Measurements from ENCODE around the gene RAC3. TPM values are rescaled to one million over a fixed set of nuclear protein-coding genes. Genes with fewer than 3 reads are reported as not detected.

Gene RAC3
- total RNA-seq, 4 donors from 2014 or later = 4.9 to 10.4 (median 7.0) TPM

DNA sequence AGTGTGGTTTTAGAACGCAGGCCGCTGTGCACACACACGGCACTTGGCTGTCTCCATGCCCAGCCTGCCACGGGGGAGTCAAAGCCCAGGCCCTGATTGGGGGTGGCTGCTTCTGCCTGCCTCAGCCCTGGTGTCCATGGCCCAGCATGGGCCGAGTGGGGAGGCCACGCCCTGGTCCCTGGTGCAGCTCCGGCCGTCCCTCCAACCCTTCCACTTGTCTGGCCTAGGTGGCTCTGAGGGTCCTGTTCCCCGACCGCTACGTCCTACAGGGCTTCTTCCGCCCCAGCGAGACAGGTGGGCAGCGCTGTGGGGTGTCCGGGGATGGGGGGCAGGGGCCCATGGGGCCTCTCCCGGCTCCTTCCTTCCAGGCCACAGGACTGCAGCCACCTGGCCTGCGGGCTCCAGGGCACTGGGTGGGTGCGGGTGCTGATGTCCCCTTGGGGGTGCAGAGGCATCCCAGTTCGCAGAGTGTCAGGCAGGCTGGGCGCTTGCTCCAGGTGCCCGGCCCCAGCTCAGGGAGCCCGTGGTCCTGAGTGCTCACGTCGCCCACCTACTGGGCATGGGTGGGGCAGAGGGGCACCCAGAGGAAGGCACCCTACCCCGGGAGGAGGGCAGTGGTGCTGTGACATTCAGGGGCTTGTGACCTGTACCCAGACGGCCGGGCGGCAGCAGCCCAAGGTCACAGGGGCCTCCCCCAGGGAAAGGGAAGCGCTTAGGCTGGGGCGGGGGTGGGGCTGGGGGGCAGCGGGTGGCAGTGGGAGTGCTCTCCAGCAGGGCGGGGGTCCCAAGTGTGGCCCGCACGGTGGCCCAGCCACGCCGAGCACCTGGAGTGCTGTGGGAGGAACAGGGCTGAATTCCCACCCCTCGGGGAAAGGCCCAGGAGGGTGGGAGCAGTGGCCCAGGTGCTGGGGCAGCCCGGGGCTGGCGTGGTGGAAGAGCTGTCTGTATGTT, 20.6 kb upstream of the RAC3 start:
- no peak for DNase-seq
- no peak overlapping the region for H3K4me3 ChIP-seq
- no peaks in the 10 kb centered on the region for H3K27me3 ChIP-seq
- H3K36me3 ChIP-seq = peaks cover 0 to 35% (median 0%) of the 10 kb centered on the region in 3 donors
- H3K9me3 ChIP-seq = no peaks in the 10 kb centered on the region
- no peak for TF ChIP-seq POLR2A (IDR thresholded peaks at IDR 0.05)
- TF ChIP-seq, protein P1, sequence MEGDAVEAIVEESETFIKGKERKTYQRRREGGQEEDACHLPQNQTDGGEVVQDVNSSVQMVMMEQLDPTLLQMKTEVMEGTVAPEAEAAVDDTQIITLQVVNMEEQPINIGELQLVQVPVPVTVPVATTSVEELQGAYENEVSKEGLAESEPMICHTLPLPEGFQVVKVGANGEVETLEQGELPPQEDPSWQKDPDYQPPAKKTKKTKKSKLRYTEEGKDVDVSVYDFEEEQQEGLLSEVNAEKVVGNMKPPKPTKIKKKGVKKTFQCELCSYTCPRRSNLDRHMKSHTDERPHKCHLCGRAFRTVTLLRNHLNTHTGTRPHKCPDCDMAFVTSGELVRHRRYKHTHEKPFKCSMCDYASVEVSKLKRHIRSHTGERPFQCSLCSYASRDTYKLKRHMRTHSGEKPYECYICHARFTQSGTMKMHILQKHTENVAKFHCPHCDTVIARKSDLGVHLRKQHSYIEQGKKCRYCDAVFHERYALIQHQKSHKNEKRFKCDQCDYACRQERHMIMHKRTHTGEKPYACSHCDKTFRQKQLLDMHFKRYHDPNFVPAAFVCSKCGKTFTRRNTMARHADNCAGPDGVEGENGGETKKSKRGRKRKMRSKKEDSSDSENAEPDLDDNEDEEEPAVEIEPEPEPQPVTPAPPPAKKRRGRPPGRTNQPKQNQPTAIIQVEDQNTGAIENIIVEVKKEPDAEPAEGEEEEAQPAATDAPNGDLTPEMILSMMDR (IDR thresholded peaks at IDR 0.05) = no peak
- 87 to 91% methylated on average over 4 to 15 of the region's 39 CpGs for WGBS, 2 donors
- intact Hi-C loops (cut with DNase I) = no loop called here
- H3K27ac ChIP-seq = no peak overlapping the region
- peaks cover 9 to 45% (median 16%) of the 10 kb centered on the region in 3 donors for H3K4me1 ChIP-seq

DNA sequence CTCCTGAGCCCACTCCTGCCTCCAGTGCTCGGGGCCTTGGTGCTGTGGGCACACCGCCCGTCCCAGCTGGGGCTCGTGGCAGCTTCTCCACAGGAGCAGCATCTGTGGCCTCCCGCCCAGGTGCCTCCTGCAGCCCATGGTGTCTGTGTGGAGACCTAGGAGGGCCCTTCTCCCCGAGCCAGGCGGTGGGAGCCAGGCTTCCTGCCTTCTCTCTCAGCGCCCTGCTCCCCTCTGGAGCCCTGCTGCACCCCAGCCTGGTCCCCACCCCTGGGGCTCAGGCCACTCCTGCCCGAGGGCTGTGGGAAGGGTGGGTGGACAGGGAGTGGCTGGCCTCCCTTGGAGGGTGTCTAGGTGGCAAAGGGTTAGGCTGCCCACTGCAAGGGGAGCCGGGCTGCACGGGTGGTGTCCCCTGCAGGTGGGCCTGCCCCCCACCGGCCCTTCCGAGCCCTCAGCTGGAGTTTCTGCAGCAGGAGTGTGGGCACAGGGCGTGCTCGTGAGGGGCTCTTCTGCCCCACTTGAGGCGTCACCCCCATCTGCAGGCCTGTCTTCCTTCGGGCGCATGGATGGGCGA, 19.8 kb upstream of the RAC3 start:
- intact Hi-C loops (cut with DNase I) = no loop called here
- WGBS, 2 donors = 81% methylated on average over 3 of the region's 19 CpGs; no CpG with 5 or more reads in 1 of the 2 donors

DNA sequence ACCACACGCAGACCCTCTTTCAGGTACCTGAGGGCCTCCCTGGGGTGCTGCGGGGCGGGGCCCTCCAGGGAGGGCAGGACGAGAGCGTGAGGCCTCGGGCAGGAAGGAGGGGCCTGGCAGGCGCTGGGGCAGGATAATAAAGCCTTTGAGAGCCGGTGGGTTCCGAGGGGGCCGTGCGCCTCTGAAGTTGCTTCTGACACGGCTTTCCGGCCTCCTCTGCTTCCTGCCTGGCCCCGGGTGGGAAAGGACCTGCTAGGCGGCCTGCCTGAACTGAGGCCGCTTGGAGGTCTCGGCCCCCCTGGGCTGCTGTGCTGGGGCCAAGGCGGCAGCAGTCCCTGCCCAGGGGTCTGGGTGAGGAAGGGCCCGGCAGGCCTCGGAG, 19.2 kb upstream of the RAC3 start:
- DNase-seq = no peak
- H3K27ac ChIP-seq = peak overlapping the region in 2 of 4 donors; percentile 34 to 61

More for the DNA sequence above, 19.8 kb upstream of the RAC3 start:
- no peak overlapping the region for H3K4me3 ChIP-seq
- H3K36me3 ChIP-seq = peaks cover 0 to 35% (median 0%) of the 10 kb centered on the region in 3 donors
- no peak overlapping the region for H3K27ac ChIP-seq
- H3K27me3 ChIP-seq = no peaks in the 10 kb centered on the region
- DNase-seq = no peak
- H3K9me3 ChIP-seq = no peaks in the 10 kb centered on the region
- peaks cover 7 to 37% (median 9%) of the 10 kb centered on the region in 3 donors for H3K4me1 ChIP-seq
- no peak for TF ChIP-seq POLR2A (IDR thresholded peaks at IDR 0.05)
- TF ChIP-seq, protein P1 (IDR thresholded peaks at IDR 0.05) = no peak

DNA sequence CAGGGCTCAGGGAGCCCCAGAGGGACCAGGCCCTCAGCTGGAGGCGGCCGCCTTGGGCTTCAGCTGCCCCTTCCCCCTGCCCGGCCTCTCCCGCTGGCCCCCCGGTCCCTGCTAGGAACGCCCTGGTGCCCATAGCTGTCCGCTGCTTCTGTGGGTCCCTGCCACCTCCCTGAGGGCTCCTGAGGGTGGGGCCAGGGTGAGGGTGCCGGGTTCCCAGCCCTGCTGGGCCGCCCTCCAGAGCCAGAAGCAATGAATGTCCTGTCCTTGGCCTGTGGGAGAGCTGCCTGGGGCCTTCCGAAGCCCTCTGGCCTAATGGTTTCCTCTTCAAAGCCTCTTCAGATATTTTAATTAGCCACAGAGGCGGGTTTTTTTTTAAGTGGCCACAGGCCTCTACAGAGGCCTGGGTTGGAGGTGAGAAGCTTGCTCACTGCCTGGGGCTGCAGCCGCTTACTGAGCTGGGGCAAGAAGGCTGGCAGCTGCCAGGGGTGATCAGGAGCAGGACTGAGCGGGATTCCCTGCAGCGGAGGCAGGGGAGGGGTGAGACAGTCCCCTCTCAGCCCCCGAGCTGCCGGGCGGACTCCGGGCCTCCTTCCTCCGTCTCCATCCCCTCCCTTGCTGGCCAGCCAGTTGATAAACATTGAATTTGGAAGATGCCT, 18.7 kb upstream of the RAC3 start:
- peaks cover 6 to 35% (median 9%) of the 10 kb centered on the region in 3 donors for H3K4me1 ChIP-seq
- H3K9me3 ChIP-seq = no peaks in the 10 kb centered on the region
- intact Hi-C loops (cut with DNase I) = no loop called here
- no peak overlapping the region for H3K4me3 ChIP-seq
- H3K27me3 ChIP-seq = no peaks in the 10 kb centered on the region
- 45 to 60% methylated on average over 3 to 7 of the region's 19 CpGs for WGBS, 2 donors
- peaks cover 0 to 40% (median 0%) of the 10 kb centered on the region in 3 donors for H3K36me3 ChIP-seq
- TF ChIP-seq, protein P1 (IDR thresholded peaks at IDR 0.05) = no peak
- no peak for TF ChIP-seq POLR2A (IDR thresholded peaks at IDR 0.05)
- DNase-seq = no peak
- peak overlapping the region in 3 of 4 donors; percentile 34 to 61 (median 34) for H3K27ac ChIP-seq

More for the DNA sequence above, 19.2 kb upstream of the RAC3 start:
- no peak for TF ChIP-seq POLR2A (IDR thresholded peaks at IDR 0.05)
- TF ChIP-seq, protein P1 (IDR thresholded peaks at IDR 0.05) = no peak
- no peaks in the 10 kb centered on the region for H3K27me3 ChIP-seq
- peaks cover 0 to 36% (median 0%) of the 10 kb centered on the region in 3 donors for H3K36me3 ChIP-seq
- no peak overlapping the region for H3K4me3 ChIP-seq
- H3K9me3 ChIP-seq = no peaks in the 10 kb centered on the region
- peaks cover 6 to 35% (median 9%) of the 10 kb centered on the region in 3 donors for H3K4me1 ChIP-seq
- intact Hi-C loops (cut with DNase I) = no loop called here
- 85% methylated on average over 4 of the region's 20 CpGs; no CpG with 5 or more reads in 1 of the 2 donors for WGBS, 2 donors

Data from esophagus squamous epithelium (tissue), 5 donors.